Measurements from ENCODE around the gene ARFGAP2.

DNA sequence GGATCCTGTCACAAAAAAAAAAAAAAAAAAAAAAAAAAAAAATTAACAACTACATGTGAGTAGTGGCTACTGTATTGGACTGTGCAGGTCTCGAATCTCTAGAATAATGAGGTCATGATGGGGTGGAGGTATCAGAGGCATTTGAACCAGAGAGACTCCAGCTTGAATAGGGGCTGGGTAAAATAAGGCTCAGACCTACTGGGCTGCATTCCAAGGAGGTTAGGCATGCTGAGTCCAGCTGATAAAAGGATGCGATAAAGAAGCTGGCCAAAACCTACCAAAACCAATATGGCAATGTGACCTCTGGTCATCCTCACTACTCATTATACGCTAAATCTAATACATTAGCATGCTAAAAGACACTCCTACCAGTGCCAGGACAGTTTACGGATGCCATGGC lies 15.4 kb upstream of the ARFGAP2 start:
- TF ChIP-seq POLR2A (IDR thresholded peaks at IDR 0.05): no peak
- TF ChIP-seq, protein P1, sequence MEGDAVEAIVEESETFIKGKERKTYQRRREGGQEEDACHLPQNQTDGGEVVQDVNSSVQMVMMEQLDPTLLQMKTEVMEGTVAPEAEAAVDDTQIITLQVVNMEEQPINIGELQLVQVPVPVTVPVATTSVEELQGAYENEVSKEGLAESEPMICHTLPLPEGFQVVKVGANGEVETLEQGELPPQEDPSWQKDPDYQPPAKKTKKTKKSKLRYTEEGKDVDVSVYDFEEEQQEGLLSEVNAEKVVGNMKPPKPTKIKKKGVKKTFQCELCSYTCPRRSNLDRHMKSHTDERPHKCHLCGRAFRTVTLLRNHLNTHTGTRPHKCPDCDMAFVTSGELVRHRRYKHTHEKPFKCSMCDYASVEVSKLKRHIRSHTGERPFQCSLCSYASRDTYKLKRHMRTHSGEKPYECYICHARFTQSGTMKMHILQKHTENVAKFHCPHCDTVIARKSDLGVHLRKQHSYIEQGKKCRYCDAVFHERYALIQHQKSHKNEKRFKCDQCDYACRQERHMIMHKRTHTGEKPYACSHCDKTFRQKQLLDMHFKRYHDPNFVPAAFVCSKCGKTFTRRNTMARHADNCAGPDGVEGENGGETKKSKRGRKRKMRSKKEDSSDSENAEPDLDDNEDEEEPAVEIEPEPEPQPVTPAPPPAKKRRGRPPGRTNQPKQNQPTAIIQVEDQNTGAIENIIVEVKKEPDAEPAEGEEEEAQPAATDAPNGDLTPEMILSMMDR (IDR thresholded peaks at IDR 0.05): no peak

Measured in adrenal gland (tissue), 5 donors.